Right forelimb (tissue), 1 donor: Measurements from ENCODE around the gene ITGA11.

Source experiments
- DNase-seq: peaks from one replicate; pipeline ENCODE4 v3.0.0-alpha.2; 2018

The ITGA11 gene

GRCh38 chr15:68285259-68285980 is 146.5 kb downstream of the ITGA11 start:
- DNase-seq: no peak

- no peak for DNase-seq
Measured at GRCh38 chr15:68284616-68285258, 147.2 kb downstream of the ITGA11 start.

GRCh38 chr15:68283401-68283800 is 148.6 kb downstream of the ITGA11 start:
- no peak for DNase-seq

- no peak for DNase-seq
Measured at GRCh38 chr15:68281008-68281407, 151.0 kb downstream of the ITGA11 start.

GRCh38 chr15:68279779-68280753 is 151.9 kb downstream of the ITGA11 start:
- DNase-seq: no peak

GRCh38 chr15:68278595-68279405 is 153.2 kb downstream of the ITGA11 start:
- peak; percentile 55 for DNase-seq

GRCh38 chr15:68278345-68278594 is 153.7 kb downstream of the ITGA11 start:
- no peak for DNase-seq

GRCh38 chr15:68277603-68278344 is 154.2 kb downstream of the ITGA11 start, which contains the start of gene FEM1B:
TSS of gene FEM1B (plus strand) at chr15:68277745. CDS start at chr15:68278418, 673 bp downstream.
- peak; percentile 96 for DNase-seq

GRCh38 chr15:68277131-68277602 is 154.8 kb downstream of the ITGA11 start:
- no peak for DNase-seq

GRCh38 chr15:68276668-68277067 is 155.3 kb downstream of the ITGA11 start:
- DNase-seq: no peak

GRCh38 chr15:68275165-68275746 is 156.7 kb downstream of the ITGA11 start:
- DNase-seq: no peak

- no peak for DNase-seq
Measured at GRCh38 chr15:68274201-68274848, 157.6 kb downstream of the ITGA11 start.

GRCh38 chr15:68272721-68273271 is 159.2 kb downstream of the ITGA11 start:
- no peak for DNase-seq

GRCh38 chr15:68271854-68272471 is 160.0 kb downstream of the ITGA11 start:
- no peak for DNase-seq

GRCh38 chr15:68268405-68268804 is 163.6 kb downstream of the ITGA11 start:
- DNase-seq: no peak

- DNase-seq: no peak
Measured at GRCh38 chr15:68265674-68266073, 166.3 kb downstream of the ITGA11 start.

GRCh38 chr15:68265081-68265480 is 166.9 kb downstream of the ITGA11 start:
- DNase-seq: no peak

GRCh38 chr15:68264282-68264681 is 167.7 kb downstream of the ITGA11 start:
- DNase-seq: no peak

GRCh38 chr15:68262514-68263356 is 169.2 kb downstream of the ITGA11 start:
- DNase-seq: no peak
